Osteoblast (primary cell): ENCODE results near the gene LRRC59. TPM values are rescaled to one million over a fixed set of nuclear protein-coding genes. Genes with fewer than 3 reads are reported as not detected.

Source experiments
- DNase-seq: peaks from one replicate; pipeline ENCODE4 v3.0.0; 2011; ENCODE audit warnings: low spot score, mixed read lengths; ENCODE audit not compliant: insufficient read length; ENCODE audit errors: missing footprints
- H2AFZ ChIP-seq: 2 replicates; pipeline ENCODE4 v1.6.0; 2011; ENCODE audit warnings: mild to moderate bottlenecking, low read length
- H3K27ac ChIP-seq: 2 replicates; pipeline ENCODE4 v1.5.1; 2011; ENCODE audit warnings: mild to moderate bottlenecking, low read depth, low read length, moderate library complexity
- H3K27me3 ChIP-seq: 2 replicates; pipeline ENCODE4 v1.6.0; 2012; ENCODE audit warnings: mild to moderate bottlenecking, control low read depth, inconsistent platforms, low read length, moderate library complexity; ENCODE audit not compliant: insufficient read depth
- H3K36me3 ChIP-seq: 2 replicates; pipeline ENCODE4 v1.5.1; 2011; ENCODE audit warnings: mild to moderate bottlenecking, low read length, control low read depth, moderate library complexity; ENCODE audit not compliant: insufficient read depth
- H3K4me1 ChIP-seq: 2 replicates; pipeline ENCODE4 v1.5.1; 2011; ENCODE audit warnings: mild to moderate bottlenecking, low read length, control low read depth, moderate library complexity; ENCODE audit not compliant: insufficient read depth
- H3K4me2 ChIP-seq: 2 replicates; pipeline ENCODE4 v1.6.0; 2011; ENCODE audit warnings: mild to moderate bottlenecking, low read length; ENCODE audit not compliant: insufficient read depth
- H3K4me3 ChIP-seq: fragments of 200-600 bp; sonication (generic); 3 replicates; pipeline ENCODE4 v1.5.1; 2012; ENCODE audit warnings: mild to moderate bottlenecking, low read length, inconsistent platforms; ENCODE audit not compliant: insufficient read depth
- H3K79me2 ChIP-seq: 2 replicates; pipeline ENCODE4 v1.6.0; 2012; ENCODE audit warnings: mild to moderate bottlenecking, low read length, control low read depth, inconsistent platforms; ENCODE audit not compliant: insufficient read depth
- H3K9me3 ChIP-seq: 2 replicates; pipeline ENCODE4 v1.5.1; 2011; ENCODE audit warnings: low read depth, low read length, control low read depth
- H4K20me1 ChIP-seq: 2 replicates; pipeline ENCODE4 v1.6.0; 2012; ENCODE audit warnings: mild to moderate bottlenecking, low read length, control low read depth; ENCODE audit not compliant: insufficient read depth
- CTCF ChIP-seq: IDR thresholded peaks from 2 replicates; pipeline ENCODE4 v1.5.1; 2011; ENCODE audit warnings: mild to moderate bottlenecking, low read depth, low read length, moderate library complexity; ENCODE audit errors: extremely low read depth
- total RNA-seq: library from RNA; depleted of rRNA; stranded (reverse); fragments of >200 nt; gene quantifications from 2 replicates; pipeline ENCODE4 v1.2.3, GENCODE V29; 2012

The LRRC59 gene
- total RNA-seq, 1 donor = 121 TPM

- Histone ChIP-seq H3K27ac (peak overlapping the region; percentile 97), H3K36me3 (peaks cover 27% of the 10 kb centered on the region), H3K27me3 (no peaks in the 10 kb centered on the region), H3K79me2 (peaks cover 39% of the 10 kb centered on the region), H4K20me1 (peaks cover 16% of the 10 kb centered on the region), H3K4me1 (peaks cover 26% of the 10 kb centered on the region), H3K9me3 (no peaks in the 10 kb centered on the region), H3K4me3 (peak overlapping the region; percentile 96), H3K4me2 (peak overlapping the region; percentile 100), H2AFZ (peak overlapping the region; percentile 99)
- TF ChIP-seq CTCF = no peak
- DNase-seq = no peak
Observed at GRCh38 chr17:50373705-50374104, 23.6 kb downstream of the LRRC59 start.

GRCh38 chr17:50372758-50373556, 24.4 kb downstream of the LRRC59 start, which contains the start of the genes EME1 and MRPL27:
Gene EME1, plus strand, starts transcription at chr17:50373229. Its CDS starts 1,980 bp downstream, at chr17:50375209.
Gene MRPL27, minus strand, starts transcription at chr17:50373184. Its CDS starts 14 bp downstream, at chr17:50373170.
- H3K27ac ChIP-seq = peak within 1 kb of the TSS; percentile 97

GRCh38 chr17:50372222-50372757, 25.0 kb downstream of the LRRC59 start:
- Histone ChIP-seq H3K27ac (peak overlapping the region; percentile 97), H3K27me3 (no peaks in the 10 kb centered on the region), H3K36me3 (peaks cover 39% of the 10 kb centered on the region), H2AFZ (peak overlapping the region; percentile 99), H3K4me1 (peaks cover 20% of the 10 kb centered on the region), H3K9me3 (no peaks in the 10 kb centered on the region), H3K4me2 (peak overlapping the region; percentile 100), H3K4me3 (peak overlapping the region; percentile 96), H4K20me1 (peaks cover 16% of the 10 kb centered on the region), H3K79me2 (peaks cover 39% of the 10 kb centered on the region)
- no peak for DNase-seq
- TF ChIP-seq CTCF = no peak

More at GRCh38 chr17:50372758-50373556, 24.4 kb downstream of the LRRC59 start, which contains the start of the genes EME1 and MRPL27:
- Histone ChIP-seq H4K20me1 (peaks cover 16% of the 10 kb centered on the region), H3K36me3 (peaks cover 35% of the 10 kb centered on the region), H3K4me1 (peaks cover 20% of the 10 kb centered on the region), H3K4me2 (peak within 1 kb of the TSS; percentile 100), H3K27me3 (no peaks in the 10 kb centered on the region), H3K79me2 (peaks cover 39% of the 10 kb centered on the region), H2AFZ (peak within 1 kb of the TSS; percentile 99), H3K9me3 (no peaks in the 10 kb centered on the region), H3K4me3 (peak within 1 kb of the TSS; percentile 96)
- no peak for TF ChIP-seq CTCF
- peak; percentile 98 for DNase-seq

GRCh38 chr17:50371526-50371925, 25.8 kb downstream of the LRRC59 start:
- DNase-seq = no peak
- Histone ChIP-seq H3K4me1 (peaks cover 20% of the 10 kb centered on the region), H3K79me2 (peaks cover 39% of the 10 kb centered on the region), H3K36me3 (peaks cover 39% of the 10 kb centered on the region), H3K27me3 (no peaks in the 10 kb centered on the region), H3K9me3 (no peaks in the 10 kb centered on the region), H4K20me1 (peaks cover 16% of the 10 kb centered on the region), H3K4me2 (peak overlapping the region; percentile 100), H2AFZ (no peak overlapping the region), H3K4me3 (peak overlapping the region; percentile 96), H3K27ac (peak overlapping the region; percentile 8)
- no peak for TF ChIP-seq CTCF
